ENCODE measurements around the gene VWA3B. TPM values are rescaled to one million over a fixed set of nuclear protein-coding genes. Genes with fewer than 3 reads are reported as not detected.
"Not testable (repeated sequence)": the region's sequence is repeated elsewhere in the genome, so short reads cannot be mapped to it uniquely, and the experiment has no call there.

Gene VWA3B
- total RNA-seq, 2 experiments from 2014 or later, result not detected

- Mint-ChIP-seq H3K9me3 (peaks cover 17% of the 10 kb centered on the region), H3K4me3 (no peak overlapping the region), H3K4me1 (ENCODE audit: low read depth) (no peaks in the 10 kb centered on the region), H3K27ac (no peak overlapping the region), H3K36me3 (peaks cover 4% of the 10 kb centered on the region), H3K27me3 (peaks cover 15% of the 10 kb centered on the region)
- ChIA-PET CTCF (no interaction called here), POLR2A (no interaction called here)
- no peak for DNase-seq
- intact Hi-C loops (cut with micrococcal nuclease), result no loop called here
Measured at GRCh38 chr2:98315957-98316356, 229.0 kb downstream of the VWA3B start.

DNA sequence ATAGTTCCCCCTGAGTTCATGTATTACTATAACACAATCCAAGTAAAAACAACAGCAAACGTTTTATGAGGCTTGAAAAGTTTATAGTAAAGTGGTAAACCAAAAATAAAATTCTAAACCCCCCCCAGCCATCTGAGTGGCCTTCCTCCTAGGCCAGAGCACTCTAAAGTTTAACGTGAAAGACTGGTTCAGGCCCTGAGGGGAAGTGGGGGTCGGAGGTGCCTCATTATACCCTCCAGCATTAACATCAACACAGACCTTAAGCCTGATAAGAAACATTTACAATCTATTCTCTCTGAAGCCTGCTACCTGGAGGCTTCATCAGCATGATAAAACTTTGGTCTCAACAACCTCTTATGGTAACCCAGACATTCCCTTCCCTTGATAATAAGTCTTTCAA, 230.2 kb downstream of the VWA3B start:
- H3K4me1 Mint-ChIP-seq (ENCODE audit: low read depth), result no peaks in the 10 kb centered on the region
- peaks cover 14% of the 10 kb centered on the region for H3K27me3 Mint-ChIP-seq
- no peak for DNase-seq
- no peak overlapping the region for H3K4me3 Mint-ChIP-seq
- ChIA-PET CTCF (no interaction called here), POLR2A (no interaction called here)
- H3K9me3 Mint-ChIP-seq, result peaks cover 24% of the 10 kb centered on the region
- H3K36me3 Mint-ChIP-seq, result peaks cover 6% of the 10 kb centered on the region
- H3K27ac Mint-ChIP-seq, result no peak overlapping the region
- intact Hi-C loops (cut with micrococcal nuclease), result no loop called here

DNA sequence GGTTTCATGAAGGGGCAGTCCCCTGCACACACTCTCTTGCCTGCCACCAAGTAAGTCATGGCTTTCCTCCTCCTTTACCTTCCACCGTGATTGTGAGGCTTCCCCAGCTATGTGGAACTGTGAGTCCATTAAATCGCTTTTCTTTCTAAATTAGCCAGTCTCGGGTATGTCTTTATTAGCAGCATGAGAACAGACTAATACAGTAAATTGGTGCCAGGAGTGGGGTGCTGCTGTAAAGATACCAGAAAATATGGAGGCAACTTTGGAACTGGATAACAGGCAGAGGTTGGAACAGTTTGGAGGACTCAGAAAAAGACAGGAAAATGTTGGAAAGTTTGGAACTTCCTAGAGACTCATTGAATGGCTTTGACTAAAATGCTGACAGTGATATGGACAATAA, 233.2 kb downstream of the VWA3B start:
- POLR2A ChIA-PET; H3K36me3 Mint-ChIP-seq; DNase-seq; H3K27ac Mint-ChIP-seq; CTCF ChIA-PET; H3K4me1 Mint-ChIP-seq (ENCODE audit: low read depth); intact Hi-C loops (cut with micrococcal nuclease); H3K4me3 Mint-ChIP-seq: not testable (repeated sequence)
- peaks cover 11% of the 10 kb centered on the region for H3K27me3 Mint-ChIP-seq
- H3K9me3 Mint-ChIP-seq, result peaks cover 32% of the 10 kb centered on the region

- no peaks in the 10 kb centered on the region for H3K4me1 Mint-ChIP-seq (ENCODE audit: low read depth)
- intact Hi-C loops (cut with micrococcal nuclease), result no loop called here
Measured at GRCh38 chr2:98324181-98324580, 237.2 kb downstream of the VWA3B start.

GRCh38 chr2:98327776-98328175, 240.8 kb downstream of the VWA3B start:
- ChIA-PET POLR2A (no interaction called here), CTCF (no interaction called here)
- intact Hi-C loops (cut with micrococcal nuclease), result no loop called here
- DNase-seq, result no peak
- Mint-ChIP-seq H3K27me3 (peaks cover 4% of the 10 kb centered on the region), H3K9me3 (peaks cover 10% of the 10 kb centered on the region), H3K4me3 (no peak overlapping the region), H3K27ac (no peak overlapping the region), H3K4me1 (ENCODE audit: low read depth) (no peaks in the 10 kb centered on the region), H3K36me3 (no peaks in the 10 kb centered on the region)

More at GRCh38 chr2:98324181-98324580, 237.2 kb downstream of the VWA3B start:
- Mint-ChIP-seq H3K27ac (no peak overlapping the region), H3K4me3 (no peak overlapping the region), H3K27me3 (peaks cover 7% of the 10 kb centered on the region), H3K36me3 (peaks cover 6% of the 10 kb centered on the region), H3K9me3 (peaks cover 33% of the 10 kb centered on the region)
- ChIA-PET POLR2A (no interaction called here), CTCF (interaction anchor here (1.6 kb wide), 1 partner anchor 55 kb away, joined by 5 read pairs; no protein-coding TSS in a partner anchor)
- no peak for DNase-seq

DNA sequence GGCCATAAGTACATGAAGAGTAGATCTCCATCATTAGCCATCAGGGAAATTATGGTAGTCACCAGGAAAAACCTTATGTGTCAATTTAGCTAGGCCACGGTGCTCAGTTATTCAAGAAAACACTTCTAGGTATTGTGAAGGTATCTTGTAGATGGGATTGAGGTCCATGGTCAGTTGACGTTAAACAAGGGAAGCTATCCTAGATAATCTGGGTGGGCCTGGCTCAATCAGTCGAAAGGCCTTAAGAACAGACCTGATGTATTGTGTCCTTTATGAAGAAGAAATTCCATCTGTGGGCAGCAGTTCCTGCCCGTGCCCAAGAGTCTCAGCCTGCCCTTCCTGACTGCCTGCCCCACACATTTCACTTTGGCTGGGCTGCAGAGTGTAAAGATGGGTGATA, 242.6 kb downstream of the VWA3B start:
- CTCF ChIA-PET, result no interaction called here
- Mint-ChIP-seq H3K36me3 (no peaks in the 10 kb centered on the region), H3K9me3 (peaks cover 2% of the 10 kb centered on the region), H3K4me3 (no peak overlapping the region), H3K27ac (no peak overlapping the region), H3K4me1 (ENCODE audit: low read depth) (no peaks in the 10 kb centered on the region), H3K27me3 (peaks cover 2% of the 10 kb centered on the region)
- DNase-seq, result no peak
- POLR2A ChIA-PET, result no interaction called here
- intact Hi-C loops (cut with micrococcal nuclease), result no loop called here

DNA sequence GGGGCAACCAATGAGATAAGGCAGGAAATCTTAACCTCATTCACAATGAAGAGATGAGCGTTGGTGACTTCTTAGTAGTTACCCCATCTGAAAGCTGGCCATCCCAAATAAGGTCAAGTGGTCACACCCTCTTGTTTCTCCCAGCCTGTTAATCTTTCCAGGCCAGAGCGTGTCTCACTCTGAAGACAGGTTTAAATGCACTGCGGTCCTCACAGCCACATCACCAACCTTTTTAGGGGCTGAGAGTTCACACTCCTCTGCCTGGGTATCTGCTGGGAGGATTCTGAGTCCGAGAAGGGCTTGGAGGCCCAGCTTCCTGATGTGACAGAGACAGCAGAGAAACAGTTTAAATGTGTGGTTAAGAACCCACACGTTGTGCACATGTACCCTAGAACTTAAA, 246.0 kb downstream of the VWA3B start:
- CTCF ChIA-PET, result no interaction called here
- intact Hi-C loops (cut with micrococcal nuclease), result no loop called here
- H3K27ac Mint-ChIP-seq, result no peak overlapping the region
- H3K9me3 Mint-ChIP-seq, result no peaks in the 10 kb centered on the region
- no peaks in the 10 kb centered on the region for H3K4me1 Mint-ChIP-seq (ENCODE audit: low read depth)
- no peaks in the 10 kb centered on the region for H3K36me3 Mint-ChIP-seq
- no peak for DNase-seq
- peaks cover 14% of the 10 kb centered on the region for H3K27me3 Mint-ChIP-seq
- POLR2A ChIA-PET, result no interaction called here
- no peak overlapping the region for H3K4me3 Mint-ChIP-seq

- intact Hi-C loops (cut with micrococcal nuclease), result no loop called here
- POLR2A ChIA-PET, result no interaction called here
- Mint-ChIP-seq H3K9me3 (peaks cover 3% of the 10 kb centered on the region), H3K36me3 (no peaks in the 10 kb centered on the region), H3K4me3 (no peak overlapping the region), H3K27ac (no peak overlapping the region), H3K27me3 (peaks cover 14% of the 10 kb centered on the region), H3K4me1 (ENCODE audit: low read depth) (no peaks in the 10 kb centered on the region)
- no peak for DNase-seq
- CTCF ChIA-PET, result no interaction called here
Measured at GRCh38 chr2:98333922-98334321, 247.0 kb downstream of the VWA3B start.

DNA sequence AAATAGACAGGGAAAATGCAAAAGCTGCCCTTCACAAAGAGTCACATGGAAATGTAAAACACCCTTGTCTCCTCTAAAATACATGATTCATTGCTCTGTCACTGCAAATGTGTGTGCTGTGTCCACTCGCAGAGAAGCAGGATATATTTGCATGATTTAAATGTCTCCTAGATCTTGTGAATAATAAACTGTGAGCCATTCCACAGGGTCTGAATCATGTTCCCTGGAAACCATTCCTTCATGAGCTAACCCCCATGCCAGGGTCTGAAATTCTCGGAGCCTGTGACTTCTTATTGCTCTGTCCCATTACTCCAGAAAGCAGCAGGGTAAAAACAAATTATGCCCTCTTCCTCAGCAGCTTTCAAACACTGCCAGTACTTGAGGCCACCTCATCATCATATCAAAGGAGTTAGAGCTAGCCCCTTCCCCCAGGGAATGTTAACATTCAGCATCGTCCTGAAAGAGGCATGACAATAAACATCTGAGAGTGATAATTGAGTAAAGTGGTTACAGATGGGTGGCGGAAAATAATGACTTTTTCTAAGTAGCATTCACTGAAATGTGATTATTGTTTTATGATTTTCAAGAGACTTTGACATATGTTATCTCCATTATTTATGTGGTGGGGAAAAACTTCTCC, 247.6 kb downstream of the VWA3B start:
- H3K27me3 Mint-ChIP-seq, result peaks cover 16% of the 10 kb centered on the region
- intact Hi-C loops (cut with micrococcal nuclease), result no loop called here

GRCh38 chr2:98335271-98335670, 248.3 kb downstream of the VWA3B start:
- CTCF ChIA-PET, result no interaction called here
- DNase-seq, result no peak
- peaks cover 3% of the 10 kb centered on the region for H3K9me3 Mint-ChIP-seq
- H3K27ac Mint-ChIP-seq, result no peak overlapping the region
- no peaks in the 10 kb centered on the region for H3K4me1 Mint-ChIP-seq (ENCODE audit: low read depth)
- H3K36me3 Mint-ChIP-seq, result no peaks in the 10 kb centered on the region
- POLR2A ChIA-PET, result no interaction called here
- peaks cover 16% of the 10 kb centered on the region for H3K27me3 Mint-ChIP-seq
- intact Hi-C loops (cut with micrococcal nuclease), result no loop called here
- H3K4me3 Mint-ChIP-seq, result no peak overlapping the region

More for the DNA sequence above, 247.6 kb downstream of the VWA3B start:
- Mint-ChIP-seq H3K4me3 (no peak overlapping the region), H3K4me1 (ENCODE audit: low read depth) (no peaks in the 10 kb centered on the region), H3K9me3 (peaks cover 3% of the 10 kb centered on the region), H3K27ac (no peak overlapping the region), H3K36me3 (no peaks in the 10 kb centered on the region)
- no peak for DNase-seq
- CTCF ChIA-PET, result no interaction called here
- POLR2A ChIA-PET, result no interaction called here

DNA sequence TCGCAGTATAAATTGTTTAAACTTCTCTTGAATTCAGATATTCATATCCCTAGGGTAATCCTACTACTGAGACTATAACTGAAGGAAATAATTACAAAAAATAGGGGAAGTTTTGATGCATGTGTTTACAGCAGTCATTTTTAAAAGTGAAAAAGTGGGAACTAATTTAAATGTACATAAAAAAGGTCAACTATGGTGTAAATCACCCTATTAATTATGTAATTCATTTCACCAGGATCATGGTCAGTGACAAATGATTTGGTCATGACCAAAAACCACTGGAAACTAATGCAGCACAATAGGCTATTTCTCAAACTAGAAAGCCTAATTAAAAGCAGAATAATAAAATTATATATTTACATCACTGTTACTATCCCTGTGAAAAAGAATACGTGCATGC, 254.3 kb downstream of the VWA3B start:
- DNase-seq, result no peak
- intact Hi-C loops (cut with micrococcal nuclease), result no loop called here
- Mint-ChIP-seq H3K4me3 (no peak overlapping the region), H3K36me3 (no peaks in the 10 kb centered on the region), H3K27me3 (peaks cover 29% of the 10 kb centered on the region), H3K4me1 (ENCODE audit: low read depth) (peaks cover 4% of the 10 kb centered on the region), H3K27ac (no peak overlapping the region), H3K9me3 (peaks cover 3% of the 10 kb centered on the region)
- POLR2A ChIA-PET, result no interaction called here
- CTCF ChIA-PET, result no interaction called here

- Mint-ChIP-seq H3K36me3 (no peaks in the 10 kb centered on the region), H3K4me1 (ENCODE audit: low read depth) (peaks cover 10% of the 10 kb centered on the region), H3K27ac (no peak overlapping the region), H3K4me3 (no peak overlapping the region), H3K27me3 (peaks cover 39% of the 10 kb centered on the region), H3K9me3 (peaks cover 1% of the 10 kb centered on the region)
- ChIA-PET POLR2A (no interaction called here), CTCF (no interaction called here)
- intact Hi-C loops (cut with micrococcal nuclease), result no loop called here
- DNase-seq, result no peak
Measured at GRCh38 chr2:98343285-98343684, 256.3 kb downstream of the VWA3B start.

GRCh38 chr2:98346311-98347236, 259.6 kb downstream of the VWA3B start, which contains the start of gene CNGA3:
TSS of gene CNGA3 (plus strand) at chr2:98346456. CDS start at chr2:98369976, 23,520 bp downstream.
- peaks cover 10% of the 10 kb centered on the region for H3K4me1 Mint-ChIP-seq (ENCODE audit: low read depth)
- H3K27me3 Mint-ChIP-seq, result peaks cover 61% of the 10 kb centered on the region
- intact Hi-C loops (cut with micrococcal nuclease), result no loop called here
- DNase-seq, result peak; percentile 36
- H3K27ac Mint-ChIP-seq, result no peak within 1 kb of the TSS
- no peak within 1 kb of the TSS for H3K4me3 Mint-ChIP-seq
- ChIA-PET CTCF (interaction anchor here (1.1 kb wide), 1 partner anchor 38 kb away, joined by 6 read pairs; no protein-coding TSS in a partner anchor), POLR2A (no interaction called here)
- H3K36me3 Mint-ChIP-seq, result peaks cover 4% of the 10 kb centered on the region
- H3K9me3 Mint-ChIP-seq, result peaks cover 8% of the 10 kb centered on the region

Data from activated CD4-positive, alpha-beta memory T cell treated with anti-CD3 and anti-CD28 coated beads for 36 hours (primary cell).